ENCODE results near the gene LDLRAD3.

Gene LDLRAD3

DNA sequence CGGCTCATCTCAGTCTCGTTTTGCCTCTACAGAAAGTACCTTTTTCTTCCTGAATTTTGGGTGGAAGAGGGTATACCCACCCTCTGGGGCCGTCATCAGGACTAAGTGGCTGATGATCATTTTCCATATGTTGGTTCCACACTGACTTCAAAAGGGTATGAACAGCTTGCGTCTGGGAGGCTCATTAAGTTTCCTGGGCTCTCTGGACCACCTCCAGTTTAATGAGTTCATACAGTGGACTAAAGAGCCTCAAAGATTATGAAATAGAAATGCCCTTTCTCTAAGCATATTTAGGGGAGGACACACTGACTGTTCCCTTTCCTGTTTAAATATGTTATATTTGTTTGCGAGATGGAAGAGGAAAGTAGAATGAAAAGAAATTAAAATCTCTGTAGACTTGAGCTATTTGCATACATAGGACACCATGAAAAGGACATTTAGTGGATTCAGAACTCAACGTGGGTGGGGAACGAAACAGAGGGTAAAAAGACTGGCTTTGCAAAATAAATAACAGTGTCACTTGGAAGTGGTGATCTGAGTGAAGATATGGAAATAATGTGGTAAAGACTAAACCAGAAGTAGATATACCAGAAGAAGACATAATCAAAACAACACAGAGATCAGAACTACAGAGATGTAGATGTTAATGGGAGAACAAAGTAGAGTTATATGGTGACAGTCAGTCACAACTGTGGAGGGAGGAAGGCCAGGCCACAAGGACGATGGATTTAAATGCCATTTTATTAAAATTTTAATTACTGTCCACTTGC is 18.7 kb downstream of the LDLRAD3 start:
- DNase-seq (ENCODE audit: low read depth) = no peak

DNA sequence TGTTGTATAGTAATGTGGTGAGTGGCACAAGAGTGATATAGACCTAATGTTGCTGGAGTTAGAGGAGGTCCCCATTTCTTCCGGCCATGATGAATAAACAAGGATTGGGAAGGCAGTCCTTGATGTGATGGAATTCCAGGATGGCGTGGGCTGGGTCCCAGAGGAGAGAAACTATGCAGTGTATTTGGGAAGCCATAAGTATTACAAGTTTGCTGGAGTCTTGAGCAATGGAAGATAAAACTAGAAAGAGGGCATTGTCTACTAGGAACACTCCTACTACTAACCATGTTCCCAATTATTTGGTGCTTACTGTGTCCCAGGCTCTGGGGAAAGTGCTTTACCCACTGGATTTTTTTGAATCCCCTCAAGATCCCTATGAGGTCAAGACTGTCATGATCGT is 20.0 kb downstream of the LDLRAD3 start:
- no peak for DNase-seq (ENCODE audit: low read depth)

DNA sequence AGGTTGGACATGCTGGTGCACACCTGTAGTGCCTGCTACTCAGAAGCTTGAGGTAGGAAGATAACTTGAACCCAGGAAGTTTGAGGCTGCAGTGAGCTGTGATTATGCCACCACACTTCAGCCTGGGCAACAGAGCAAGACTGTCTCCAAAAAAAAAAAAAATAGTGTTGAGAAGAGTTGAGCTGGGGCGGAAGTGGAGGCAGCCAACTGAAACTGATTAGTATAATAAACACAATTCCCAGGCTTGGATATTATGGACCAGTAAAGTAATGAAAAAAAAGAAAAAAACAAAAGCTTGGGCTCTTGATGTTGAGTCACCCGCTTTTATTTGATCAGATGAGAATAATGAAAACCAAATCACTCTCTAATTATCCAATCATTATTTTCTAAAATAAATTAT is 21.0 kb downstream of the LDLRAD3 start:
- DNase-seq (ENCODE audit: low read depth) = no peak

DNA sequence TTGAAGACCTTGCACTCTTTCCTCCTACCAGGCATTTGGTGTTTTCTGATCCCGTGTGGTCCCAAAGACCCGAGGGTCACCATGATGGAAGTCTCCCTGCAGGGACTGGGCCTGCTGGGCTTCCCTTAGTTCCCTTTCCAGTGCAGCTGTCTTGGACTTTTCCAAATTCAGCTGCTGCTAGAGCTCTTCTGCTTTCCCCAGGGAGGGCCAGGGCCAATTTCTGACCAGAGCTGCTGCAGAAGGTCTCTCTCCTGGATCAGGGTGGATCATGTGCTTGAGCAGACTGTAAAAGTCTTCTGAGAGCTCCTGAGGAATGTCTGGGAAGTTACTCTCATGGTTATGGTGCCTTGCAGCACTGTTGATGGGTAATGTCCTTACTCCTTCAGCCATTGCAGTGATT is 23.2 kb downstream of the LDLRAD3 start:
- no peak for DNase-seq (ENCODE audit: low read depth)

DNA sequence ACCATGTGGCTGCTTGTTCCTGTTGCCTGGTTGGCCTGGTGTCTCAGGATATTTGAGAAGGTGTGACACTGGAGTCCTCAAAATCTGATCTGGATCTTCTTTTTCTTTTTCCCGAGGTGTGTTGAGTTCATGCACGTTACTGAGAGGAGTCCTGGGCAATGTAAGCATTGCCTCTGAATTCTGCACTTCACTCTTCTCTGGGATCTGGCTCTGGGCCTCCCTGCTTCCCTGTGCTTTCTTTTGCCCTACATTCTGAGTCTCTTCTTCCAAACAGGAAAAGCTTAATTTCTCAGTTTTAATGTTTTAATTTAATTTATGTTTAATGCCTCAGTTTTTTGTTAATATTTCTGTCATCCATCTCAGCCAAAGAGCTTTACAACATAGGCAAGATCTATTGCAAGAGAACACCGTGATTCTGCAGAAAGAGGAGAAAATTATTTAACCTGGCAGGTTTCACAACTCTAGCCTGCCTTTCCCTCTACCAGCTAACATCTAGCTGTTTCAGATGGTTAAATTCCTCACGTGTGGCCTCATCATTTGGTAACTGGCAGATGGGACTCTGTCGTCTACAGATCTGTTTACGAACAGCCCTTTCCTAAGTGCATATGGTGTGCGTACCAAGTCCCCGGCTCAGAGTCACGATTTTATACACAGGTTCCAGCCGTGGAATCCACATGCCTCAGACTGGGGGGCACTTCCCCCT is 24.7 kb downstream of the LDLRAD3 start:
- DNase-seq (ENCODE audit: low read depth) = no peak

DNA sequence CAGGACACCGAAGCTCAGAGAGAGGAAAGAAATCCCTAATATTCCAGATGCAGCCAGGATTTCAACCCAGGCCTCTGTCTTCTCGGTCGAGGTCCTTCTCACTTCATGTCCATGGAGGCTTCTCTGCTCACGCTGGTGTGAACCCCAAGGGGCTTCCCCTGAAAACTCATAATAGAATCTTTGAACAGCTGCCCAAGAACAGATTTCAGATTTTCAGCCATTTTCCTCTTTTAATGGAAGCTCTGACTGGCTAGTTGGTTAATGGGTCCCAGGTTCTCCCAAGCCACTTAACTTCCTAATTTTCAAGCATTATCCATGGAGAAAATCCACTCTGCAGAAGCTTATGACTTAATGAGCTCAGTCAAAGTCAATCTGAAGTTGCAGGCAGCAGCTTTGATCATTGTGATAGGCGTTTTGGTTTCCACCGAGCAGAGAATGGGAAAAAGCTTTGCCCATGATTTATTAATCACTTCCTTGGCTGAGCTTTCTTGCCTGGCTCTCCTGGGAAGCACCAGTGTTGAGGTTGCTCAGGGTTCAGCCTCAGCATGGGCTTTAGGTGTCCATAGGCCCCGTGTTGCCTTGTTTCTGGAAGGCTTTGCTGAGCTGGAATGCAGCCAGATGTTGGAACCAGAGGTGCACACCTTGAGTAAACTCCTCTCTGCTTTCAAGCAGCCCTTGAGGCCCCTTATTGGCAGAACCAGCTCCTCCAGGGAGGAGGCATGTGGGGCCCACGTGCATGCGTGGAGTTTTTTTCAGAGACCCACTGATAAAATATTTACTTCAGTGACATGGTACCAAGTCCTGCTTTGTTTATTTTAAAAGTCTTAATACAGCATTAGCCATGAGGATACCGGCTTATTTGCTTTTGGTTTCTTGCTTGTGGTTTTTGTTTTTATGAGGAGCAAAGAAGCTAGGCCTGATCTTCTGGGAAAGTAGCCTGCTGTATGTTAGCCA is 25.5 kb downstream of the LDLRAD3 start:
- peak; percentile 21 for DNase-seq (ENCODE audit: low read depth)

DNA sequence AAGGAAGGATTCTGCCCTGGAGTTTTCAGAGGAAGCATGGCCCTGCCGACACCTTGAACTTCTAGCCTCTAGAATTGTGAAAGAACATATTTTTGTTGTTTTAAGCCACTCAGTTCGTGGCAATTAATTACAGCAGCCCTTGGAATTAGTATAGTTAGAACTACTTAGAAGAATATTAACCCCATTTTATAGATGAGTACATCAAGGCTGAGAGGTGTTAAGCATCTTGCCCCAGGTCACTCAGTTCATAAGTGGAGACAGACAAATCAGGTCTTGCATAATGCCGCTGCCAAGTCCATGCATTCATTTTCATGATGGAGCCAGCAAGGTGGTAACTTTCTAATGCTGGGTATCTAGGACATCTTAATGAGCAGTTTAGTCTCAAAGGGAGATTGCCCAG is 26.6 kb downstream of the LDLRAD3 start:
- DNase-seq (ENCODE audit: low read depth) = no peak

DNA sequence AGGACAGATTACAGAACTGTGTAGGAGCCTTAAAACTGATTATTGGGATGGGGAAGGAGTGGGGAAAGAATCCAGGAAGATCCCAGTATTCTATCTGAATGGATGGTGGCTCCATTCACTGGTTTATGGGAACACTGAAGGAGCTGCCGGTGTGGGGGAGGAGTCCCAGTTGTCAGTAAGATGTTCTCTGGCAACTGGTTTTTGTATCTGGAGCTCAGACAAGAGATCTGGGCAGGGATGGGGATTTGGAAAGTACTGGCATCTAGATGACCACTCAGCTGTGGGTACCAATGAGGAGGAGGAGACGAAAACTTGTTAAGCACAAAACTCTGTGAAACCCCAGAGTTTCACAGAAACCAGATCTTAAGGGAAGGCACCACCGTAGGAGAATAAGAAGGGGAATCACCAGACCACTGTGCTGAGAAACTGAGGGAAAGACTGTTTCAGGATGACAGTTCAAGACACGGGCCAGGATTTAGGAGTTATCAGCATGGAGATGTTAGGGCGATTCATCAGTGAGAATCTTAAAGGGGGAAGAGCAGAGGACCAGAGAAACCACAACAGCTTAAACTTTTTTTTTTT is 28.1 kb downstream of the LDLRAD3 start:
- no peak for DNase-seq (ENCODE audit: low read depth)

DNA sequence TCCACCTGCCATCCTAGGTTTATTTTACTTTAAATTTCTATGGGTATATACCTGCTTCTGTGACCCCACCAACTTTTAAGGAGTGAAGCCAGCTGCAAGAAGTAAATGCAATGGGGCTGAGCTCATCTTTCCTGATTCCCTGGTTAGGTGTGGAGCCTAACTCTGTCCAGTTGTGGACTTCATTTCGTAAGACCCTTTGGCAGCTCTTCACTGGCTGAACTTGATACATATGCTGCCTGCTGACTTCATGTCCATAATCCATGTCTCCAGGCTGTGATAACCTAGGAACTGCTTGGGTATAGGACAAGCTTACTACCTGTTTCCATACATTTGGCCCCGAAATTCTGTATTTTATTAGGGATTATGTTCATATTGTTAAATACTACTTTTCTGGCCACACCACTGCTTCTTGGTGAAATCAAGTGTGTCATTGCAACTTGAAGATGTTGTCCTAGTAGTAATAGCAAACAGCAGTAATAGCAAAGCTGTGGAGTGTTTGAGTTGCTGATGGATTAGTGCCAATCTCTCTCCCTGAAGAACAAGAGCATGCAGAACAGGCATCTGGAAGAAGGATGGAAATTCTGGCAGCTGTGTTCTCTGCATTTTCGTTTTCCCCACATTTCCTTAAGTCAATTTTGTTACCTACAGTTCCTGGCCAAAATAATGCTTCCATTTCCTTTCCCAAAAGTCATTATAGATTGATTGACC is 31.2 kb downstream of the LDLRAD3 start:
- no peak for DNase-seq (ENCODE audit: low read depth)

DNA sequence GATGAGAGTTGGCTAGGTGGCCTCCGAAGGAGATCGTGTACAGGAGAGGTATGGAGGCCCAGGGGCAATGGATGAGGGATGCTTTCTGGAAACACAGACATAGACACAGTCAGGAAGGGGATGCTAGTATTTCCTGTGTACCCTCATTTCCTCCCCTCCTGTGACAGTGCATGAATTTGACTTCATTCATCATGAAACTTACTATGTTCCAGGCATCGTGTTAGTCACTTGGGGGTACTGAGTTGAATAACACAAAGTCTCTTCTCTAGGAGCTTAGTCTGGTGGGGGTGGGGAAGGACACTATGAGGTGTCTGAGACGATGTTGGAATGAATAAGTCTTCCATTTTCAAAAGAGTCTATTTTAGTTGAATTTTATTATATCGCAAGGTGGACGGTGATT is 32.6 kb downstream of the LDLRAD3 start:
- no peak for DNase-seq (ENCODE audit: low read depth)

DNA sequence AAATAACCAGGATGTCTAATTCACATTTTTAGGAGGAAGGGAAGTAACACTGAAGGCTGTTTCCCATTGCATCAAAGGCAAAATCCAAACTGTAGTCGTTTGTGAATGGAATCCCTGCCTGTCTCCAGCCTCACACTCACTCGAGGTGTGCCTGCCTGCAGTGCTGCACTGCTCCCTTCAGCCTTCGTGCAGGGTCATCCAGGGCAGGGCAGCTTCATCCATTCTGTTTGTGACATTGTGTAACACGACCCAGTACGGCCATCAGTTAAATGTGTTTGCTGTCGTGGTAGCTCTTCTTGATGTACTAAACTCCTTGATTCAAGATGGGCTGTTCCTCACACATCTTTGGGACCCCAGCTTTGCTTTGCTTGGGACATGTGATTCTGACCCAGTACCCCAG is 34.3 kb downstream of the LDLRAD3 start:
- DNase-seq (ENCODE audit: low read depth) = no peak

DNA sequence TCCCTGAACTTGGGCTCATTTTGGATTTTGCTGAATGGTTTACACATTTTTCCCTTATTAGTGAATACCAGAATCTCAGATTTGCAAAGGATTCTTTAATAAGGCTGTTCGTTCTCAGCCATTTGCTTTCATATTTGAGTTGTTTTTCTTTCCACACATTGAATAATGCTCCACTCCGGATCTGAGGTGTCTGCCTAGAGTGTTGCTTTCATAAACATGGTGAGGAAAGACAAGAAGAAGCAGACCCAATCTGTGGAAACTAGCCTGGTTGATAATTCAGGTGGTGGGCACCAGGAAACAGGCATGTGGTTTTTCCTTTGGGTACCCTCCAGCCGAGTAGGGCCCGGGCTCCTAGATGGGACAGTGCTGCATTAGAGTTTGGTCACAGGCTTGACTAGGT is 35.0 kb downstream of the LDLRAD3 start:
- DNase-seq (ENCODE audit: low read depth) = no peak

DNA sequence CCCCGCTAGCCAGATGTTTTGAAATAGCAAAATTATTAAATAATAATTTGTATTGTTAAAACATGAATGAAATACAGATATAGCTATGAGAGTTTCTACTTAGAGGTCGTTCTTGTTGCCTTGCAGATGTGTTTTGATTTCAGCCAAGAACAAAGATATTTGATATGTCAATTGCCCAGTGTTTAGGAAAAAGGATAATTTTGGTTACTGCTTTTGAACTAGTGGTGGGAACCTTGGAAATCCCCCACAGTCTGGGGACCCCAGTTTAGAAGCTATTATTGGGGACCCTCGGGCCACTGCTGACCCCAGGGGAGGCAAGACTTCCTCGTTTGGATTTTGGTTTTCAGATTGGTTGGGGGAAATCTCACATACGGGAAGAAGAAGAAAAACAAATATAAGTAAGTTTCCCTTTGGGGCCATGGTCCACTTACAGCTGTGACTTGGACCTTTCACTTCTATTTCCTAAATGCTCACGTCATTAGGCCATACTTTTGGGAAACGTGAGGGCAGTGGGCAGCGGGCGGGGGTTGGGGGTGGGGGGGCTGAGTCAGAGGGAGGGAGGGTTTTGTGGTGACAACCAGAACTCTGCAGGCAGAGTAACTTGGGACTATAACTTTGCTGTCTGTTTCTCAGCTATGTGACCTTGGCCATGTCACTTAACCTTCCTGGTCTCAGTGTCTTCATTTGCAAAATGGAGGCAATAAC is 37.0 kb downstream of the LDLRAD3 start:
- DNase-seq (ENCODE audit: low read depth) = peak; percentile 49

DNA sequence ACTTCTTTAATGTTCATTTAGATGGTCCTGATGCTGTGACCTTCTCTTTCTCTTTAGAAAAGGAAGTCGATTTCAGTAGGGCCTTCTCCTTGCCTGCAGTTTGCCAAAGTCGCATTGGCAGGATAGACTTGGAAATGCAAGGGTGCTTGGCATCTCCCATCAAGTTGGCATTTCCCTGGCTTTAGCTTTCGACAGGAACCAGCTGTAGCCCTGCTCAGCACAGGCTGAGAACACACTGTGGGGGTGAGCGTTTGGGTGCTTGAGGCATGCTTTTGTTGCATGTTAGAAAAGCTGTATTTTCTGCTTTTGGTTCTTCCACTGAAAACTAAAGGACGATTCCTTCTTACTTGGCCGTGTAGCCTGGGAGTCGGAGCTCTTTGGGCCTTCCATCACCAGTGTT is 37.7 kb downstream of the LDLRAD3 start:
- DNase-seq (ENCODE audit: low read depth) = no peak

DNA sequence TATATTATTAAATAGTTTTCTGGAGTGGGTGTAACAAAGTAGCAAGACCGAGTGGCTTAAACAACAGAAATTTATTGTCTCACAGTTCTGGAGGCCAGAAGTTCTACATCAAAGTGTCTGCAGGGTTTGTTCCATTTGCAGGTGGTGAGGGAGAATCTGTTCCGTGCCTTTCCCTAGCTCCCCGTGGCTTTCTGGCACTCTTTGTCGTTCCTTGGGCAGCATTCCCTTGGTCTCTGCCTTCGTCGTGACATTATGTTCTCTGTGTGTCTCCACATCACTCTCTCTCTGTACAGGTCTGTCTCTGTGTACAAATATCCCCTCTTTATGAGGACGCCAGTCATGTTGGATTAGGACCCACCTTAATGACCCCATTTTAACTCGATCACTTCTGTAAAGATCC is 38.2 kb downstream of the LDLRAD3 start:
- no peak for DNase-seq (ENCODE audit: low read depth)

DNA sequence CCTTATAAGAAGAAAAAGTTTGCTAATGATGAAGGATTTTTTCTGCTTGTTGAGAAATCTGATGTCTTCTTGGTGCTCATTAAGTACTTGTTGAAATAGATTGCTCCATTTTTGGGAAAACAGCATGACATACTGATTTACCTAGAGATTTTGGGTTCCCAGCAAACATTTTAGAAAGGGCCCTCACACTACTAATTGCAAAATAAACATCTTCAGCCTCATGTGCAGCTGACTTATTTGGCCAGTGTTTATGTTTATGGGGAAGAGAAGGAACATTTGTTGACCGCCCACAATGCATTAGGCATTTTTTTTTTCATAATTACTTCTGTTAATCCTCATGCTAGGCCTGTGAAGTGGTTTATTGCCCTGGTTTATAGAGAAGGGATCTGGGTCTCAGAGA is 40.1 kb downstream of the LDLRAD3 start:
- no peak for DNase-seq (ENCODE audit: low read depth)

DNA sequence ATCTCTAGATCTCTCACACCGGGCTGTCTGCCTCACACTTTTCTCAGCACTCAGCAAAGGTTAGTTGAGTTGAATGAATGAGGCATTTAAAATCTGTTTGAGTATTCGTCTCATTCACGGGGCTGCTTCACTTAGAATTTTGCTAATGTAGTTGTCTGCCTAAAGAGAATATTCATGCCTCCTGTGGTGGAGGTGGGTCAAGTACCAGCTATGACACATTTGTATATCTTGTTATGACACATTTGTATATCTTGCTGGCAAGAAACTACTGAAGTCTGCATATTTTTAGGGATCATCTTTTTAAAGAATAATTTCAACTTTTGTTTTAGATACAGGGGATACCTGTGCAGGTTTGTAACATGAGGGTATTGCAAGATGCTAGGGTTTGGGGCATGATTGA is 43.1 kb downstream of the LDLRAD3 start:
- DNase-seq (ENCODE audit: low read depth) = no peak

DNA sequence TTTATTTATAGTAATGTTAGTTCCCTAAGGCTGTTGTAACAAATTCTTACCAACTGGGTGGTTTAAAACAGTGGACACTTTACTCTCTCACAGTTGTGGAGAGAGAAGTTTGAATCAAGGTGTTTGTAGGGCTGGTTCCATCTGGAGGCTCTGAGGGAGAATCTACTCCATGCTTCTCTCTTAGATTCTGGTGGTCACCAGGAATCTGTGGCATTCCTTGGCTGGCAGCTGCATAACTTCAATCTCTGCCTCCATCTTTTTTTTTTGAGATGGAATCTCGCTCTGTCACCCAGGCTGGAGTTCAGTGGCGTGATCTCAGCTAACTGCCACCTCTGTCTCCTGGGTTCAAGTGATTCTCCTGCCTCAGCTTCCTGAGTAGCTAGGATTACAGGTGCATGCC is 46.3 kb downstream of the LDLRAD3 start:
- DNase-seq (ENCODE audit: low read depth) = no peak

DNA sequence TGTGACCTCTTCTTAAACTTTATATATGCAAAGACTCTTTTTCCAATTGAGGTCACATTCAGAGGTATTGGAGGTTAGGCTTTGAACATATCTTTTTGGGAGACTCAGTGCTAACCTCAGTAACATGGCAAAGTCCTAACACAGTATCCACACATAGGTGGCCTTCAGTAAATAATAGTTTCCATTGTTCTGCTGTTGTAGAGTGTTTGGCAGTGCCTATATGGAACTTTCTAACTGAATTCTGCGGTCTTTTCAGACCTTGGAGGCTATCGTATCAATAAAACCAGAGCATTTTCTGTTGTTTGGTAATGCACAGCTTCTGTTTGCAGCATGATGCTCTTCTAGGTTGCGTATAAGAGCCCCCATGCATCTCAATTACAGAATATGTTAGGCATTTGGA is 47.0 kb downstream of the LDLRAD3 start:
- no peak for DNase-seq (ENCODE audit: low read depth)

DNA sequence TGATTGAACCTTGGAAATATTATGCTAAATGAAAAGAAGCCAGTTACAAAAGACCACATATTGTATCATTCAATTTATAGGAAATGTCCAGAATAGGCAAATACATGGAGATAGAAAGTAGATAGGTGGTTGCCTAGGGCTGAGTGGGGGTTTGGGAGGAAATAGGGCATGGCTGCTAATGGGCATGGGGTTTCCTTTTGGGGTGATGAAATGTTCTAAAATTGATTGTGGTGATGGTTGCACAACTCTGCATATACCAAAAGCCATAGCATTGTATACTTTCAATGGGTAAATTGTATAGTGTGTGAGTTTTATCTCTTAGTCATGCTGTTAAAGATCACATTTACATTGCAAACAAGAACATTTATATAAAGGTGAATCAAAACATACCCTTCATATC is 48.7 kb downstream of the LDLRAD3 start:
- DNase-seq (ENCODE audit: low read depth) = no peak

DNA sequence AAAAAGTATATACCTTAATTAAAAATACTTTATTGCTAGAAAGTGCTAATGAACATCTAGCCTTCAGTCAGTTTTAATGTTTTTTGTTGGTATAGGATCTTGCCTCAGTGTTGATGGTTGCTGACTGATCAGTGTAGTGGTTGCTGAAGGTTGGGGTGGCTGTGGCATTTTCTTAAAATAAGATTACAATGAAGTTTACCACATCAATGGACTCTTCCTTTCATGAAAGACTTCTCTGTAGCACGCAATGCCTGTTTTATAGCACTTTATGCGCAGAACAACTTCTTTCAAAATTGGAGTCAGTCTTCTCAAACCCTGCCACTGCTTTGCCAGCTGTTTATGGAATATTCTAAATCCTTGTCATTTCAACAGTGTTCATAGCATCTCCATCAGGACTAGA is 50.6 kb downstream of the LDLRAD3 start:
- no peak for DNase-seq (ENCODE audit: low read depth)
